GM12878 (cell line): ENCODE measurements around the gene ASZ1. TPM values are rescaled to one million over a fixed set of nuclear protein-coding genes. Genes with fewer than 3 reads are reported as not detected.
"Not testable (repeated sequence)": the region's sequence is repeated elsewhere in the genome, so short reads cannot be mapped to it uniquely, and the experiment has no call there.

ENCODE experiments used
- ATAC-seq: fragments of 200-7000 bp; cut with Tn5 transposase; 3 replicates; pipeline ENCODE4 v1.9.1; 2020; ENCODE audit warnings: mild to moderate bottlenecking, moderate library complexity
- BruUV-seq: library from RNA; stranded (reverse); fragments of 400-500 nt; replicated peaks from 2 replicates; lab custom pipeline; 2021; lab: Mats Ljungman, UMichigan
- CTCF ChIA-PET: fragments of 300-600 bp; sonication (Branson Sonifier 250); formaldehyde crosslinking; extraction: SDS; loops from one replicate; lab custom pipeline; 2021; ENCODE audit warnings: inconsistent platforms; lab: Yijun Ruan, JAX
- POLR2A ChIA-PET: fragments of 350-600 bp; formaldehyde crosslinking; extraction: SDS; loops from one replicate; lab custom pipeline; 2021; ENCODE audit warnings: inconsistent platforms; lab: Charles Lee
- RAD21 ChIA-PET: fragments of 300-600 bp; sonication (Branson Sonifier 250); formaldehyde crosslinking; loops from one replicate; lab custom pipeline; 2023; ENCODE audit warnings: antibody characterized with exemption; ENCODE audit not compliant: unreplicated experiment; lab: Charles Lee
- SMC1A ChIA-PET: fragments of 300-600 bp; sonication (Branson Sonifier 250); formaldehyde crosslinking; loops from one replicate; lab custom pipeline; 2023; ENCODE audit not compliant: unreplicated experiment, uncharacterized antibody; lab: Charles Lee
- DNase-seq: peaks from one replicate; pipeline ENCODE4 v3.0.0-alpha.2; 2011; ENCODE audit warnings: low read depth, low spot score
- FAIRE-seq: peaks from 3 replicates; lab custom pipeline; 2011; peaks lifted over from hg19 to GRCh38; lab: Jason Lieb, UNC
- H2AFZ ChIP-seq: 2 replicates; pipeline ENCODE4 v1.6.0; 2011; ENCODE audit warnings: low read depth, low read length, control low read depth; ENCODE audit not compliant: control insufficient read depth
- H3K27ac ChIP-seq: 2 replicates; pipeline ENCODE4 v1.5.1; 2011; ENCODE audit warnings: control low read depth; ENCODE audit not compliant: control insufficient read depth, insufficient read depth
- H3K27me3 ChIP-seq, 2 experiments: replicated peaks in 1 of 2; 2 replicates each; pipeline versions ENCODE4 v1.6.0 to v1.6.1; 2011; ENCODE audit warnings: low read length in 1 of 2; ENCODE audit not compliant: control insufficient read depth in 2 of 2, insufficient read depth in 2 of 2
- H3K36me3 ChIP-seq, 2 experiments: 2 replicates each; pipeline ENCODE4 v1.5.1; 2011; ENCODE audit warnings: low read length in 1 of 2; ENCODE audit not compliant: control insufficient read depth in 2 of 2, insufficient read depth in 2 of 2
- H3K4me1 ChIP-seq: 2 replicates; pipeline ENCODE4 v1.6.1; 2011; ENCODE audit warnings: mild to moderate bottlenecking, low read length, moderate library complexity, mixed read lengths; ENCODE audit not compliant: control insufficient read depth, insufficient read depth
- H3K4me2 ChIP-seq: 2 replicates; pipeline ENCODE4 v1.6.0; 2011; ENCODE audit warnings: control low read depth; ENCODE audit not compliant: control insufficient read depth, insufficient read depth
- H3K4me3 ChIP-seq: fragments of 200-600 bp; sonication (generic); 2 replicates; pipeline ENCODE4 v1.5.1; 2016
- H3K79me2 ChIP-seq: 2 replicates; pipeline ENCODE4 v1.6.0; 2011; ENCODE audit warnings: low read length; ENCODE audit not compliant: control insufficient read depth, insufficient read depth
- H3K9ac ChIP-seq: 2 replicates; pipeline ENCODE4 v1.8.0; 2011; ENCODE audit warnings: low read length, control low read depth, mixed read lengths; ENCODE audit not compliant: control insufficient read depth, insufficient read depth
- H3K9me3 ChIP-seq: replicated peaks from 3 replicates; pipeline ENCODE4 v1.5.1; 2011; ENCODE audit warnings: mild to moderate bottlenecking, low read length; ENCODE audit not compliant: control insufficient read depth, insufficient read depth
- H4K20me1 ChIP-seq: 2 replicates; pipeline ENCODE4 v1.6.0; 2011; ENCODE audit not compliant: control insufficient read depth, insufficient read depth
- CEBPZ ChIP-seq: fragments of 150-350 bp; IDR thresholded peaks from 2 replicates; pipeline ENCODE4 v1.6.1; 2016; ENCODE audit warnings: low read depth, low read length
- ETV6 ChIP-seq, 2 experiments: fragments of 450-650 bp in 1 of 2; IDR thresholded peaks in 1 of 2; conservative IDR thresholded peaks in 1 of 2; 2 replicates each; pipeline ENCODE4 v1.6.1; 2014; ENCODE audit warnings: antibody characterized with exemption in 1 of 2, borderline replicate concordance in 1 of 2, low read depth in 1 of 2, mild to moderate bottlenecking in 1 of 2, moderate library complexity in 1 of 2
- MEF2B ChIP-seq: fragments of 450-650 bp; IDR thresholded peaks from 2 replicates; pipeline ENCODE4 v1.6.1; 2018; ENCODE audit warnings: mild to moderate bottlenecking, moderate library complexity; ENCODE audit not compliant: partially characterized antibody, poor library complexity, severe bottlenecking
- SIX5 ChIP-seq: IDR thresholded peaks from 2 replicates; pipeline ENCODE4 v1.6.1; 2011; ENCODE audit warnings: mild to moderate bottlenecking, low read depth, low read length, moderate library complexity; ENCODE audit not compliant: severe bottlenecking
- SMAD1 ChIP-seq: fragments of 450-650 bp; IDR thresholded peaks from 2 replicates; pipeline ENCODE4 v1.6.1; 2018; ENCODE audit warnings: mild to moderate bottlenecking, low read depth; ENCODE audit not compliant: partially characterized antibody
- ZNF217 ChIP-seq: fragments of 450-650 bp; IDR thresholded peaks from 2 replicates; pipeline ENCODE4 v1.6.1; 2017; ENCODE audit warnings: antibody characterized with exemption, mild to moderate bottlenecking
- WGBS: methylation state at CpG from one replicate; pipeline ENCODE4 v1.1.6; 2016; ENCODE audit warnings: low lambda C conversion rate; ENCODE audit not compliant: insufficient replicate concordance, insufficient coverage; ENCODE audit errors: missing lambda C conversion rate; 5-methylcytosine and 5-hydroxymethylcytosine counted together
- in situ Hi-C: fragments of 300-500 bp; cut with MboI; formaldehyde crosslinking; loops from 9 replicates; pipeline ENCODE4 v1.14.3; 2018; ENCODE audit warnings: mixed read lengths
- intact Hi-C: fragments of 100-400 bp; cut with micrococcal nuclease; formaldehyde crosslinking; loops from one replicate; pipeline ENCODE4 v1.14.2; 2022; ENCODE audit not compliant: unreplicated experiment
- polyA plus RNA-seq, 11 experiments: library from polyadenylated mRNA; depleted of rRNA in 4 of 11; unstranded in 6 of 11; stranded (reverse) in 5 of 11; fragments of >200 nt; fragmentation: Nextera tagmentation in 4 of 11; fragmentation: Illumina TruSeq in 1 of 11; extraction: Ambion mirVana in 4 of 11; extraction: Trizol in 1 of 11; gene quantifications; 1 replicate in 1 of 11; 2 replicates in 10 of 11; pipeline versions ENCODE4 v1.2.1 to v1.2.3, GENCODE V29; 2011 to 2016; ENCODE audit warnings: inconsistent platforms in 2 of 11, missing spikeins in 2 of 11, low read depth in 1 of 11
- total RNA-seq, 4 experiments: library from RNA; depleted of rRNA in 3 of 4; stranded (reverse); fragments of >200 nt in 3 of 4; fragmentation: Illumina TruSeq in 1 of 4; extraction: Trizol in 1 of 4; gene quantifications; 2 replicates each; pipeline versions ENCODE4 v1.2.1 to v1.2.3, GENCODE V29; 2013 to 2021

Gene ASZ1
- total and polyA plus RNA-seq, 10 of the 15 experiments (the other 5 are each of a cell fraction or from before 2014, with no cell fraction given) = 0.04 to 0.09 (median 0.06) TPM; not detected in 5

- no peak for TF ChIP-seq ETV6 (conservative IDR thresholded peaks at IDR 0.05 in 1 of 2, IDR thresholded peaks at IDR 0.05 in 1 of 2; ENCODE audit: borderline replicate concordance in 1 of 2, low read depth in 1 of 2)
- peak; percentile 23 for TF ChIP-seq SMAD1
- peak; percentile 16 for TF ChIP-seq MEF2B
- TF ChIP-seq, all 136 proteins: peak for 15
Measured at GRCh38 chr7:117470777-117471176, 43.5 kb upstream of the ASZ1 start (continued).

GRCh38 chr7:117468174-117468573 is 40.9 kb upstream of the ASZ1 start:
- in situ Hi-C loops (no loop called here), intact Hi-C loops (no loop called here)
- no peaks in the 10 kb centered on the region for H3K27me3 ChIP-seq
- DNase-seq = no peak
- no TSS peak for BruUV-seq
- ChIA-PET RAD21 (interaction anchor here (0.8 to 1.3 kb wide), 3 partner anchors 9 to 57 kb away, joined by 3 to 4 read pairs (median 3); no protein-coding TSS in a partner anchor), CTCF (interaction anchor here (1.9 kb wide), 1 partner anchor 9 kb away, joined by 9 read pairs; no protein-coding TSS in a partner anchor), SMC1A (interaction anchor here (0.6 to 2.5 kb wide), 4 partner anchors 9 to 205 kb away, joined by 3 to 9 read pairs (median 4); no protein-coding TSS in a partner anchor)
- H3K9me3 ChIP-seq = no peaks in the 10 kb centered on the region
- WGBS = 42% methylated on average over 2 of the region's 2 CpGs
- no peaks in the 10 kb centered on the region for H3K79me2 ChIP-seq
- no peak overlapping the region for H3K27ac ChIP-seq
- H3K36me3 ChIP-seq = no peaks in the 10 kb centered on the region
- no peak overlapping the region for H3K4me3 ChIP-seq
- H4K20me1 ChIP-seq = no peaks in the 10 kb centered on the region
- no peak for FAIRE-seq
- ATAC-seq = peak; percentile 62
- H2AFZ ChIP-seq = no peak overlapping the region
- H3K9ac ChIP-seq = no peak overlapping the region
- peaks cover 4% of the 10 kb centered on the region for H3K4me1 ChIP-seq
- TF ChIP-seq SIX5 (no peak), CEBPZ (no peak), SMAD1 (no peak), ZNF217 (no peak)
- TF ChIP-seq, all 136 proteins: peak for 0
- H3K4me2 ChIP-seq = no peak overlapping the region
- POLR2A ChIA-PET = interaction anchor here (1.6 kb wide), 1 partner anchor 19 kb away, joined by 3 read pairs; no protein-coding TSS in a partner anchor

- CTCF ChIA-PET = interaction anchor here (3.0 to 4.6 kb wide), 2 partner anchors 45 to 255 kb away, joined by 20 to 61 read pairs; no protein-coding TSS in a partner anchor
- POLR2A ChIA-PET = interaction anchor here (1.2 kb wide), 1 partner anchor 23 kb away, joined by 3 read pairs; no protein-coding TSS in a partner anchor
- BruUV-seq, H3K36me3 ChIP-seq, H3K79me2 ChIP-seq, H3K4me3 ChIP-seq, H3K9me3 ChIP-seq, H3K27me3 ChIP-seq, H3K4me1 ChIP-seq, H2AFZ ChIP-seq, FAIRE-seq, H3K27ac ChIP-seq, ATAC-seq, intact Hi-C loops, H3K4me2 ChIP-seq, DNase-seq, H3K9ac ChIP-seq, H4K20me1 ChIP-seq, in situ Hi-C loops: not testable (repeated sequence)
- SMC1A ChIA-PET = interaction anchor here (1.6 to 2.4 kb wide), 2 partner anchors 45 to 691 kb away, joined by 8 read pairs; no protein-coding TSS in a partner anchor
- RAD21 ChIA-PET = interaction anchor here (1.1 to 2.6 kb wide), 3 partner anchors 32 to 255 kb away, joined by 3 to 22 read pairs (median 3); no protein-coding TSS in a partner anchor
- 18% methylated on average over 4 of the region's 4 CpGs for WGBS
Measured at GRCh38 chr7:117460815-117461214, 33.5 kb upstream of the ASZ1 start.
